ENCODE results near the gene AVPR2.

DNA sequence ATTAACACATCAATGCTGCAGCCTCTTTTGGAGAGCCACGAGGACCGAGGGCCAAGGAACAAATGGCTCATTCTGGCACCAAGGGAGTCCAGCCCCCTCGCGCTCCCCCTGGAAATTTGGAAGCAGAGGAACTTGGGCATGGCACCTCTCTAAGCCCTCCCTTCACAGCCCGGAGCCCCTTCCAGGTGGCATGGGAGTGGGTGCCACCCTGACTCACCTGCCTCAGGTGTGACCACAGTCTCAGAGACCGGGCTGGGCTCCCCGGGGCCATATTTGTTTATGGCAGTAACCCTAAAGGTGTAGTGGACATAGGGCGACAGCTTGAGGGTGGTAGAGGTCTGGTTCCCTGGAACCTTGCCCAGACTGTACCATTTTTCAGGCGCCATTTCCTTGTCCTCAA is 37.3 kb upstream of the AVPR2 start:
- no peak for TF ChIP-seq CTCF (IDR thresholded peaks at IDR 0.05; ENCODE audit: low read length)
- no peak for TF ChIP-seq EZH2phosphoT487 (IDR thresholded peaks at IDR 0.05; ENCODE audit: low read length)
- no peak for TF ChIP-seq EZH2 (optimal IDR thresholded peaks at IDR 0.05; ENCODE audit: low read depth, low read length)
